GM12864 (cell line): ENCODE data around the gene UPF1.
A peak's percentile ranks its signal among the peaks of the same experiment; 100 is the strongest.

Experiments used
- DNase-seq: peaks from one replicate; pipeline ENCODE4 v3.0.0-alpha.2; 2011; ENCODE audit warnings: low read depth
- H3K4me3 ChIP-seq: 2 replicates; pipeline ENCODE4 v1.5.1; 2011; ENCODE audit warnings: mild to moderate bottlenecking, low read depth, low read length, control low read depth
- TF ChIP-seq, protein P1 (sequence below): IDR thresholded peaks from 2 replicates; pipeline ENCODE4 v1.5.1; 2011; ENCODE audit warnings: low read depth, mild to moderate bottlenecking, moderate library complexity, low read length, control low read depth, inconsistent platforms; ENCODE audit errors: missing control alignments

The UPF1 gene

GRCh38 chr19:18895824-18896341 is 64.1 kb downstream of the UPF1 start, which contains the start of gene CERS1:
Gene CERS1 (minus strand): TSS chr19:18896158. CDS start chr19:18896072, 86 bp downstream.
- H3K4me3 ChIP-seq = no peak within 1 kb of the TSS
- no peak for DNase-seq

GRCh38 chr19:18896421-18896841 is 64.7 kb downstream of the UPF1 start:
- no peak for DNase-seq
- TF ChIP-seq, protein P1, sequence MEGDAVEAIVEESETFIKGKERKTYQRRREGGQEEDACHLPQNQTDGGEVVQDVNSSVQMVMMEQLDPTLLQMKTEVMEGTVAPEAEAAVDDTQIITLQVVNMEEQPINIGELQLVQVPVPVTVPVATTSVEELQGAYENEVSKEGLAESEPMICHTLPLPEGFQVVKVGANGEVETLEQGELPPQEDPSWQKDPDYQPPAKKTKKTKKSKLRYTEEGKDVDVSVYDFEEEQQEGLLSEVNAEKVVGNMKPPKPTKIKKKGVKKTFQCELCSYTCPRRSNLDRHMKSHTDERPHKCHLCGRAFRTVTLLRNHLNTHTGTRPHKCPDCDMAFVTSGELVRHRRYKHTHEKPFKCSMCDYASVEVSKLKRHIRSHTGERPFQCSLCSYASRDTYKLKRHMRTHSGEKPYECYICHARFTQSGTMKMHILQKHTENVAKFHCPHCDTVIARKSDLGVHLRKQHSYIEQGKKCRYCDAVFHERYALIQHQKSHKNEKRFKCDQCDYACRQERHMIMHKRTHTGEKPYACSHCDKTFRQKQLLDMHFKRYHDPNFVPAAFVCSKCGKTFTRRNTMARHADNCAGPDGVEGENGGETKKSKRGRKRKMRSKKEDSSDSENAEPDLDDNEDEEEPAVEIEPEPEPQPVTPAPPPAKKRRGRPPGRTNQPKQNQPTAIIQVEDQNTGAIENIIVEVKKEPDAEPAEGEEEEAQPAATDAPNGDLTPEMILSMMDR = peak; percentile 2
- H3K4me3 ChIP-seq = no peak overlapping the region

More at GRCh38 chr19:18895824-18896341, 64.1 kb downstream of the UPF1 start, which contains the start of gene CERS1:
- TF ChIP-seq, protein P1 = no peak

GRCh38 chr19:18897094-18898029 is 65.6 kb downstream of the UPF1 start:
- TF ChIP-seq, protein P1 = no peak
- no peak overlapping the region for H3K4me3 ChIP-seq
- no peak for DNase-seq

DNA sequence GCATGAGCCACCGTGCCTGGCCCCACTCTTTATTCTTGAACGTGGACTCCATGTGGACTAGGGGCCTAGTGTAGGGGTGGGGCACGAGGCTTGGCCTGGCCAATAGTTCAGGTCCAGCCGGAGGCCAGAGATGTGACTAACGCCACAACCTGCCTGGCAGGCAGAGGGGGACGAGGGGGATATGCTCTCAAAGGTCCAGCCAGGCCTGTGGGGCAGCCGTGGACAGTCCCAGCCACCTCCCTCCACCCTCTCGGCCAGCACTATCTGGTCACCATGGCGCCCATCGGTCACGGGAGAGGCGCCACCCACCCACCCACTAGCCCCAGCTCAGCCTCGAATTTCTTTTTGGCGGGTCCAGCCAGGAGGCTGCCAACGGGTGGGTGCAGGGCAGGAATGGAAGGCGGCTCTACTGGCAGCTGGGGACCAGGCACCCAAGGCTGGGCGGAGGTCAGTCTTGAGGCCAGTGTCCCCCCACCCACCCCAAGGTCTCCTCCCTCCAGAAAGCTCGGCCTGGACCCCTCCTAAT is 66.4 kb downstream of the UPF1 start:
- TF ChIP-seq, protein P1 = no peak
- DNase-seq = no peak
- H3K4me3 ChIP-seq = no peak overlapping the region

- no peak overlapping the region for H3K4me3 ChIP-seq
- no peak for DNase-seq
- TF ChIP-seq, protein P1 = no peak
Measured at GRCh38 chr19:18898607-18899408, 67.0 kb downstream of the UPF1 start.

- no peak for DNase-seq
- TF ChIP-seq, protein P1 = no peak
Measured at GRCh38 chr19:18899624-18900560, 68.1 kb downstream of the UPF1 start.

More at GRCh38 chr19:18899624-18900560, 68.1 kb downstream of the UPF1 start:
- no peak overlapping the region for H3K4me3 ChIP-seq
